Upper lobe of right lung (tissue), 1 donor: ENCODE data around the gene CLCN1. TPM values are rescaled to one million over a fixed set of nuclear protein-coding genes. Genes with fewer than 3 reads are reported as not detected.
A peak's percentile ranks its signal among the peaks of the same experiment; 100 is the strongest.

Source experiments
- ATAC-seq: fragments of 200-7000 bp; cut with Tn5 transposase; one replicate; pipeline ENCODE4 v1.9.1; 2020; ENCODE audit warnings: mild to moderate bottlenecking, moderate library complexity
- DNase-seq: peaks from one replicate; pipeline ENCODE4 v3.0.0-alpha.2; 2020
- H3K27ac ChIP-seq: fragments of 200-600 bp; one replicate; pipeline ENCODE4 v1.8.0; 2022
- H3K27me3 ChIP-seq: fragments of 200-600 bp; one replicate; pipeline ENCODE4 v1.8.0; 2022; ENCODE audit warnings: mild to moderate bottlenecking
- H3K36me3 ChIP-seq: fragments of 200-600 bp; one replicate; pipeline ENCODE4 v1.8.0; 2022
- H3K4me1 ChIP-seq: fragments of 200-600 bp; one replicate; pipeline ENCODE4 v1.8.0; 2022
- H3K4me3 ChIP-seq: fragments of 200-600 bp; one replicate; pipeline ENCODE4 v1.8.0; 2022; ENCODE audit warnings: mild to moderate bottlenecking
- H3K9me3 ChIP-seq: fragments of 200-600 bp; one replicate; pipeline ENCODE4 v1.8.0; 2022
- CTCF ChIP-seq: fragments of 200-600 bp; IDR thresholded peaks from one replicate; pipeline ENCODE4 v1.8.0; 2022; ENCODE audit warnings: antibody characterized with exemption
- intact Hi-C: fragments of 100-400 bp; cut with DNase I; formaldehyde crosslinking; loops from one replicate; pipeline ENCODE4 v1.11.0; 2022
- total RNA-seq: library from RNA; stranded (reverse); fragmentation: NEBNext Ultra II Directional; extraction: Animal tissue kit (Norgen Biotek cat#: 25700); gene quantifications from one replicate; pipeline ENCODE4 v1.2.1, GENCODE V29; 2021
- donor health status: DM: no; HTN: yes; CAD: no; lungs with severe emphysema.

Gene CLCN1
- total RNA-seq, 1 donor from 2014 or later = not detected

- Histone ChIP-seq H3K27me3 (no peaks in the 10 kb centered on the region), H3K4me1 (peaks cover 38% of the 10 kb centered on the region), H3K36me3 (peaks cover 9% of the 10 kb centered on the region), H3K27ac (peak overlapping the region; percentile 65), H3K4me3 (no peak overlapping the region), H3K9me3 (no peaks in the 10 kb centered on the region)
- TF ChIP-seq CTCF = no peak
- peak; percentile 60 for DNase-seq
- no peak for ATAC-seq
- intact Hi-C loops = no loop called here
Observed at GRCh38 chr7:143396182-143396581, 80.3 kb downstream of the CLCN1 start.

- Histone ChIP-seq H3K4me1 (peaks cover 32% of the 10 kb centered on the region), H3K4me3 (no peak overlapping the region), H3K9me3 (no peaks in the 10 kb centered on the region), H3K27me3 (no peaks in the 10 kb centered on the region), H3K27ac (peak overlapping the region; percentile 65), H3K36me3 (peaks cover 2% of the 10 kb centered on the region)
- DNase-seq (peak; percentile 70), ATAC-seq (peak; percentile 42)
- intact Hi-C loops = no loop called here
- no peak for TF ChIP-seq CTCF
Observed at GRCh38 chr7:143396625-143397556, 81.0 kb downstream of the CLCN1 start.

DNA sequence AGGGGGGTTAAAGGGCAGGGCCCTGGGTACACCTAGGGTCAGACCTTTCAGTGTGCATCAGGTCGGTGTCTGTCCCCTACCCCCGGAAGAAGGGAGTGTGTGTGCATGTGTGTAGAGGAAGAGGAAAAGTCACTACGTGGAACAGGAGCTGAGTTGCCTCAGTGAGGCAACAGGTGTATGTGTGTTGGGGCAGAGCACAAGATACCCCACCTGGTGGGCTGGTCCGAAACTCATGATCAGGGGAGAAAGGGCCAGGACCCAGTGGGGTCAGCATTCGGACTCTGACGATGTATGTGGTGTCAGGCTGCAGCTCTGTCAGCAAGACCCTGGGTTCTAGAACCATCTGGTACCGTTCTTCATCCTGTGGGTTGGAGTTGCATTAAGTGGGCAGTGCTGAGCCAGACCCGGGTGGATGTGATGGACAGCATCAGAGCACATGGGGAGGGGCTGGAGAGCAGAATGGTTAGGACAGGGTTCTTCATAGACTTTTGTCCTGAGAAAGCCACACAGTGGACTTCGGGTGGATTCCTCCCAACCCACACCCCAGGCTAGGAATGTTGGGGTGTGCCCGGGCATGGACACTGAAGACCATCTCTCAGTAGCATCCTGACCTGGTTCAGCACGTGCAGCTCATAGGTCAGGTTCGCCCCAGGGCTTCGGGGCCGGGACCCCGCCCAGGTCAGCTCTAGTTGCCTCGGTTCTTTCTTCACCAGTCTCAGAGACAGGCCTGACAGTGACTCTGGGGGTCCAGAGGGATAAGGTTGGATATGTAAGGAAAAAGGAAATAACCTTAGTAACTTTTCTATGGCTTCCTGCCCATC is 82.0 kb downstream of the CLCN1 start:
- DNase-seq (no peak), ATAC-seq (no peak)
- H3K4me1 ChIP-seq = peaks cover 27% of the 10 kb centered on the region
- TF ChIP-seq CTCF = no peak
- H3K4me3 ChIP-seq = no peak overlapping the region
- intact Hi-C loops = no loop called here
- no peak overlapping the region for H3K27ac ChIP-seq
- H3K27me3 ChIP-seq = no peaks in the 10 kb centered on the region
- no peaks in the 10 kb centered on the region for H3K9me3 ChIP-seq
- H3K36me3 ChIP-seq = no peaks in the 10 kb centered on the region

- DNase-seq = no peak
- Histone ChIP-seq H3K9me3 (no peaks in the 10 kb centered on the region), H3K4me3 (no peak overlapping the region), H3K4me1 (peaks cover 23% of the 10 kb centered on the region), H3K27ac (no peak overlapping the region), H3K36me3 (no peaks in the 10 kb centered on the region), H3K27me3 (no peaks in the 10 kb centered on the region)
- intact Hi-C loops = no loop called here
- no peak for TF ChIP-seq CTCF
- no peak for ATAC-seq
Observed at GRCh38 chr7:143398616-143399015, 82.7 kb downstream of the CLCN1 start.

DNA sequence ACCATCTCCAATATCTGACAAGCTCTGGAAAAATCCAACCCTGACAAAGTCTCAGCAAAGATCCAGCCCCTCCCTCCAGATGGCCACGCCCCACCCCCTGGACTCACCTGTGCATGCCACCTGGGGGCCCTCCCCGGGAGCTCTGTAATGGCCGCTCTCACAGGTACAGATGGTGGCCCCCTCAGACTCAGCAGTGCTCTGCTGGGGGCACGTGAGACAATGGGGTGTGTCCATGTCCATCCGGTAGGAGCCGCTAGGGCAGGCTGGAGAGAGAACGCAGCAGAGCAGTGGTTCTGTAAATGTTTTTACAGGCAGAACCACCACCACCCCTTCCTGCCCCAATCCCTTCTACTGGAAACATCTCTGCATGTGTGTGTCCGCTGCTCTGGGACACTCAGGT is 83.2 kb downstream of the CLCN1 start:
- TF ChIP-seq CTCF = no peak
- H3K9me3 ChIP-seq = no peaks in the 10 kb centered on the region
- H3K4me3 ChIP-seq = no peak overlapping the region
- intact Hi-C loops = no loop called here
- peaks cover 23% of the 10 kb centered on the region for H3K4me1 ChIP-seq
- H3K27me3 ChIP-seq = no peaks in the 10 kb centered on the region
- DNase-seq (no peak), ATAC-seq (no peak)
- H3K27ac ChIP-seq = no peak overlapping the region
- H3K36me3 ChIP-seq = no peaks in the 10 kb centered on the region
